Hindlimb muscle (tissue), 1 donor: ENCODE results near the gene MEIS3. TPM values are rescaled to one million over a fixed set of nuclear protein-coding genes. Genes with fewer than 3 reads are reported as not detected.
A peak's percentile ranks its signal among the peaks of the same experiment; 100 is the strongest.

Experiments used
- DNase-seq: peaks from one replicate; pipeline ENCODE4 v3.0.0-alpha.2; 2013
- polyA plus RNA-seq: library from polyadenylated mRNA; unstranded; fragments of 120-200 nt; gene quantifications from one replicate; pipeline ENCODE4 v1.2.1, GENCODE V29; 2013; ENCODE audit not compliant: insufficient read length

Gene MEIS3
- polyA plus RNA-seq, 1 donor = 6.5 TPM

GRCh38 chr19:47435196-47435595, 15.9 kb upstream of the MEIS3 start:
- no peak for DNase-seq

- DNase-seq = no peak
Observed at GRCh38 chr19:47434088-47434487, 14.8 kb upstream of the MEIS3 start.

DNA sequence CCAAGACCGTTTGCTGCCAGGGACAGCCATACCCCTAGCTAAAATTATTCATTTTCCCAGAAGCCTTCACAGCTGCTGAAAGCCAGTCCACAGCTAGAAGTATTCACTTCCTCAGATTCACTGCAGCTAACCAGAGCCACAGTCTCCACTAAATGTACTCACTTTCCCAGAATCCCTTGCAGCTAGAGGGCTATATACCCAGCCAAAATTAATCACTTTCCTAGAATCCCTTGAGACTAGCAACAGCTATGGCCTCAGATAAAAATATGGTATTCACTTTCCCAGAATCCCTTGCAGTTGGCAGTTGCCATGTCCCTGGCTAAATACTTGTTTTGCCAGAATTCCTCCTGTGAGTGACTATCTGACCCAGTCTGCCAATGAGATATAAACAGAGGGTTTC, 13.8 kb upstream of the MEIS3 start:
- no peak for DNase-seq

DNA sequence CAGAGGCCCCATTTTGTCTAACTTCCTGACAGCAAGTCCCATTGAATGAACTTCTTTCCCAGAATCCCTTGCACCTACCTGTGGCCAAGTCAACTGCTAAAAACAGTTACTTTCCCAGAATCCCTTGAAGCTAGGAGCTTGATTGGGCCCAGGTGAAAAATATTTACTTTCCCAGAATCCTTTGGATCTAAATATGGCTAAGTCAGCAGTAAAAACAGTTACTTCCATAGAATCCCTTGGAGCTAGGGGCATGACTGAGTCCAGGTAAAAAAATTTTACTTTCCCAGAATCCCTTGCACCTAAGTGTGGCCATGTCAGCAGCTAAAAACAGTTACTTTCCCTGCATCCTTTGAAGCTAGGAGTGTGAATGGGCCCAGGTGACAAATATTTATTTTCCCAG, 13.2 kb upstream of the MEIS3 start:
- DNase-seq = no peak

GRCh38 chr19:47432091-47432490, 12.8 kb upstream of the MEIS3 start:
- no peak for DNase-seq

DNA sequence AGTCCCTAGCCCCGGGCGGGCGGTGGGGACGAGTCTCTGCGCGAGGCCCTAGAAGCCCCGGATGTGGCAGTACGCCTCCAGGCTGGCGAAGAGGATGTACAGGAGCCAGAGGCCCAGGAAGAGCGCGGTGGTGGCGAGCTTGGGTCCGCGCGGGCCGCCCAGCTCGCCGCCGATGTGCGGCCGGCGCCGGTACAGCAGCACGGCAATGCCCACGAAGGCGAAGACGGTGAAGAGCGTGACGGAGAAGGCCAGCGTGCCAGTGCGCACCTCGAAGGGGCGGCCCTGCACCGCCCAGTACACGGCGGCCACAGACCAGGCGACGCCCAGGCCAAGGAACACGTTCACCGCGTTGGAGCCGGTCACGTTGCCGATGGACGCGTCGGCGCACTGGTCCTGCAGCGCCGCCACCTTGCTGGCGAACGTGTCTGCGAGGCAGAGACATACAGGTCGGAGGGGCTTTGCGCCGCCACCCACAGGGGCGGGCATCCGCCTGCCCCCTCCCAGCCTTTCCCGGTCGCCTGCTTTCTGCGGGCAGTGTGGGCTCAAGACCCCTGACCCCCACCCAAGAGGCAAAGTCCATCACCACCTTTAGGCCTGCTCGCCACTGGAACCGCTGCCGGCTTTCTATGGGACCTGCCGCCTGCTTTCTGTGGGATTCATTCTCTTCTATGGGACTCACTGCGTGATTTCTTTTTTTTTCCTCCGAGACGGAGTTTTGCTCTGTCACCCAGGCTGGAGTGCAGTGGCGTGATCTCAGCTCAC, 10.9 kb upstream of the MEIS3 start:
- DNase-seq = no peak

DNA sequence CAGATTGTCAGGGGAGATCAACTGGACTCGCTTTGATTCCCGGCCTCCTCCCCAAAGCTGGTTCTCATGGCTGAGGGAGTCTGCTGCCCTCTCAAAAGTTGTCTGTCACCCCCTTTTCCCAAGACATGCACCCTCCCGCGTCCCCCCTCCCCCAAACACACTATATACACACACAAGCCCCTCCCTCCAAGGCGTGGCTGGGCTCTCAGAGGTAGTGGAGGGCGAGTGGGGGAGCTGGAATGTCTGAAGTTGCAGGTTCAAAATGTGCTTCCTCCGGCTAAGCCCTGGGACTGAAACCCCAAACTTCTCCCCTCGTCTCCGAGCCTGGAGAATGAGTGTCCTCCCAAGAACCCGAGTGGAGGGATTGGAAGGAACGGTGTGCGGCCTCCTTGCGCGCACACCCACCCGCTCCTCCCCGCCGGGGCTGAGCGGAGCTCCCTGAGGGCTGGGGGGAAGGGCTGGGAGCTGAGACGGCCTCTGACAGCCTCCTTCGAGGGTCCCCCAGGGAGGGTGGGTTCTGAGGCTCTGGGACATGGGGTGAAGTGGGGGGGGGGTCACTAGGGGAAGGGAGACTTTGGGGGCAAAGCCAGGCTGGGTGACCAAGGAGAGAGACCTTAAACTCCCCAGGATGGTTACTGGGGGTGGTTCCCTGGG, 9.9 kb upstream of the MEIS3 start:
- DNase-seq = no peak

- DNase-seq = peak; percentile 69
Observed at GRCh38 chr19:47428177-47428894, 9.0 kb upstream of the MEIS3 start.

GRCh38 chr19:47427241-47428176, 8.2 kb upstream of the MEIS3 start:
- no peak for DNase-seq

- no peak for DNase-seq
Observed at GRCh38 chr19:47423203-47423882, 4.0 kb upstream of the MEIS3 start.

DNA sequence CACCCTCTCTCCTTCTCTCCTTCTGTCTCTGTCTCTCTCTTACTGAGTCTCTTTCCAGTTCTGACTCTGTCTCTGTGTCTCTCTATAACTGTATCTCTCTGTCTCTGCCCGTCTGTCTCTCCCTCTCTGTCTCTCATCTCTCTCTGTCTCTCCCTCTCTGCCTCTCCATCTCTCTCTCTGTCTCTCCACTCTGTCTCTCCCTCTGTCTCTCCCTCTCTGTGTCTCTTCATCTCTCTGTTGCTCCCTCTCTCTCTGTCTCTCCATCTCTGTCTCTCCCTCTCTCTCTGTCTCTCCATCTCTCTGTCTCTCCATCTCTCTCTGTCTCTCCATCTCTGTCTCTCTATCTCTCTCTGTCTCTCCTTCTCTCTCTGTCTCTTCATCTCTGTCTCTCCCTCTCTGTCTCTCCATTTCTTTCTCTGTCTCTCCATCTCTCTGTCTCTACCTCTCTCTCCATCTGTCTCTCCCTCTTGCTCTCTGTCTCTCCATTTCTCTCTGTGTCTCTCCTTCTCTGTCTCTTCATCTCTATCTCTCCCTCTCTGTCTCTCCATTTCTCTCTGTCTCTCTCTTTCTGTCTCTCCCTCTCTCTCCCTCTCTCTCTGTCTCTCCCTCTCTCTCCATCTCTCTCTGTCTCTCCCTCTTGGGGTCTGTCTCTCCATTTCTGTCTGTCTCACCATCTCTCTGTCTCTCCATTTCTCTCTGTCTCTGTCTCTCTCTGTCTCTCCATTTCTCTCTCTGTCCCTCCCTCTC, 3.3 kb upstream of the MEIS3 start:
- DNase-seq = no peak

- no peak for DNase-seq
Observed at GRCh38 chr19:47421844-47422395, 2.6 kb upstream of the MEIS3 start.

GRCh38 chr19:47421244-47421786, 2.0 kb upstream of the MEIS3 start:
- DNase-seq = no peak

DNA sequence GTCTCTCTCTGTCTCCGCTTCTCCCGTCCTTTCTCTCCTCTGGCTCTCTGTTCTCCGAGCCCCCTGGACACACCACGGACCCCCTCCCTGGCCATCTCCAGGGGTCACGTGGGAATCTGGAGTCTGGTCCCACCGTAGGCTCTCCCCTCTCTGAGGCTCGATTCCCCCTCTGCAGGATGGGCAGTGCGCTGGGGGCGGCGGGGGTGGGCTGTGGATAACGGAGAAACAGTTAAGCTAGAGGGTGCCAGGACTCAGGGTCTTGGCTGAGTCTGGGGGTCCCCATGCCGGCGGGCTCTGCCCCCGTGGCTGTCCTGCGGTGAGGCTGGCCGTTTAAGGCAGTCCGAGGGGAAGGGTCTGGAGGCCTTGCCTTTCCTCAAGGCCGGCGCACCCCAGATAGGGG, 462 bp upstream of the MEIS3 start:
- DNase-seq = no peak

DNA sequence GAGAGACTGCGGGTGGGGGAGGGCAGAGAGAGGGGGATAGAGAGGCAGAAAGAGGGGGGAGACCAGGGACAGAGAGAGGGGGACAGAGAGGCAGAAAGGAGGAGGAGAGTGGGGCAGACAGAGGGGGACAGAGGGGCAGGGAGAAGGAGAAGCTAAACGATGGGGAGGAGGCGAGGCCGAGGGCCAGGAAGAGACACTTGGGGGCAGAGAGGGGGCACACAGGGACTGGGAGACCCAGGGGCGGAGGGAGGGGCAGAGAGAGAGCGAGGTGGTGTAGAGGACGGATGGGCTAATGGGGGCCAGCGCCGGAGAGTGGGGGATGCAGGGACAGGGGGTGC, 666 bp downstream of the MEIS3 start:
- no peak for DNase-seq

- no peak for DNase-seq
Observed at GRCh38 chr19:47417746-47418691, 1.3 kb downstream of the MEIS3 start.

DNA sequence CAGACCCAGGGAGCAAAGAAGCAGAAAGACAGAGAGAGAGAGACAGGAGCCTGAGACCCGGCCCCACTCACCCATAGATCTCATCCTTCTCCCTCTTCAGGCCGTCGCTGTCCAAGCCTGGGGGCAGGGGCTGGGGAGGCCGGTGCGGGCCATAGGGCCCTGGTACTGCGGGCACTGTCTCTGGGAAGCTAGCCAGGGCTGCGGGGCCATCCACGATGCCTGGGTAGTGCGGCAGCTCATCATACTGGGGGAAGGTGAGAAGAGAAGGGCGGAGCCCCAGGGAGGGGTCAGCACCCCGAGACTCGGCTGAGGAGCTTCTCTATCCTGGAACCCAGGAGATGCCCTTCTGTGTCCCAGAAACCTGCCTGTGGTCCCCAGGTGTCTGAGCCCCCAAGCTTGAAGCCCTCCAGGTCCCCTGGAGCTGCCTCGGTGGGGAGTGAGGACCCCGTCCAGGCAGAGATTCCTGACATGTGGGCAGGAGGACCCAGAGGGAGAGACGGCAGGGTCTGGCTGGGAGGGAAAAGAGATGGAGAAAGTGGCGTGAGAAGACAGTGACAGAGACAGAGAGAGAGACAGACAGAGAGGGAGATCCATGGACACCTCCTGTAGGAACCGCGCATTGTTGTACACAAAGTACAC, 2.1 kb downstream of the MEIS3 start:
- DNase-seq = no peak

DNA sequence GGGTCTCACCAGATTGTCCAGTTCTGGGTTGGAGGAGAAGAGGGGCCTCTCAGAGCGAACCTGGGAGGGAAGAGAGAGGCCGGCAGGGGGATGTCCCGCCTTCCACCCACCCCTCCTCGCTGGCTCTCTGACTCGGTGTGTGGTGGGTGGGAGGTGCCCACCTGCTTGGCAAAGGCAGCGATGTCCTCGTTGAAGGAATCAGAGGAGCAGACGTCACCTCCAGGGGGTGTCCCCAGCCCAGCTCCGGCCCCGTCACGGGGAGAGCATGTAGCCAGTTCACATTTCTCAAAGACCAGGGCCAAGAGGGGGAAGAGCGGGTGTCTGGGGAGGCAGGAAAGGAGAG, 2.7 kb downstream of the MEIS3 start:
- no peak for DNase-seq
